Measurements from ENCODE around the gene CCR1. TPM values are rescaled to one million over a fixed set of nuclear protein-coding genes. Genes with fewer than 3 reads are reported as not detected.

Gene CCR1
- 1 to 10 TPM in 2 of 4 donors, under 1 TPM in 2; 0.26 to 2.2 (median 1.0) TPM for total RNA-seq

GRCh38 chr3:46208167-46208704 is at the start of gene CCR1:
TSS of gene CCR1 (minus strand) at chr3:46208313. CDS start at chr3:46204313, 4,000 bp downstream.
- no peaks in the 10 kb centered on the region for H3K36me3 ChIP-seq
- no peaks in the 10 kb centered on the region for H3K4me1 ChIP-seq
- no peaks in the 10 kb centered on the region for H3K27me3 ChIP-seq
- TF ChIP-seq CTCF (IDR thresholded peaks at IDR 0.05) (peak in 1 of 2 donors; percentile 25), POLR2AphosphoS5 (IDR thresholded peaks at IDR 0.05) (no peak)
- H3K27ac ChIP-seq = no peak within 1 kb of the TSS
- WGBS = 35% methylated on average over 3 of the region's 3 CpGs
- H3K4me3 ChIP-seq = peak within 1 kb of the TSS; percentile 25
- no peaks in the 10 kb centered on the region for H3K9me3 ChIP-seq
- no peak for DNase-seq (ENCODE audit: low spot score in 2 of 2)

GRCh38 chr3:46252980-46253379 is 44.9 kb upstream of the CCR1 start:
- TF ChIP-seq POLR2AphosphoS5 (IDR thresholded peaks at IDR 0.05) = no peak
- TF ChIP-seq EP300 (IDR thresholded peaks at IDR 0.05) = no peak
- TF ChIP-seq CTCF (IDR thresholded peaks at IDR 0.05) = no peak
- TF ChIP-seq POLR2A (IDR thresholded peaks at IDR 0.05) = no peak
- H3K27me3 ChIP-seq = no peaks in the 10 kb centered on the region
- H3K4me1 ChIP-seq = no peaks in the 10 kb centered on the region
- H3K4me3 ChIP-seq = no peak overlapping the region
- H3K9me3 ChIP-seq = no peaks in the 10 kb centered on the region
- DNase-seq (ENCODE audit: low spot score in 2 of 2) = no peak
- 80% methylated on average over 1 of the region's 1 CpG for WGBS
- H3K36me3 ChIP-seq = no peaks in the 10 kb centered on the region
- no peak overlapping the region for H3K27ac ChIP-seq

- no peak for DNase-seq (ENCODE audit: low spot score in 2 of 2)
- no peaks in the 10 kb centered on the region for H3K9me3 ChIP-seq
- H3K4me1 ChIP-seq = no peaks in the 10 kb centered on the region
- no peaks in the 10 kb centered on the region for H3K27me3 ChIP-seq
- no peaks in the 10 kb centered on the region for H3K36me3 ChIP-seq
- no peak for TF ChIP-seq CTCF (IDR thresholded peaks at IDR 0.05)
- TF ChIP-seq EP300 (IDR thresholded peaks at IDR 0.05) = no peak
- TF ChIP-seq POLR2A (IDR thresholded peaks at IDR 0.05) = no peak
- TF ChIP-seq POLR2AphosphoS5 (IDR thresholded peaks at IDR 0.05) = no peak
- no peak overlapping the region for H3K4me3 ChIP-seq
- no peak overlapping the region for H3K27ac ChIP-seq
- WGBS = 83% methylated on average over 3 of the region's 3 CpGs
These were observed 37.0 kb upstream of the CCR1 start for GRCh38 chr3:46245146-46245545.

- Histone ChIP-seq H3K4me3 (no peak overlapping the region), H3K36me3 (no peaks in the 10 kb centered on the region), H3K27ac (no peak overlapping the region), H3K27me3 (no peaks in the 10 kb centered on the region), H3K9me3 (no peaks in the 10 kb centered on the region), H3K4me1 (peaks cover 2% of the 10 kb centered on the region)
- TF ChIP-seq CTCF (IDR thresholded peaks at IDR 0.05) (no peak), POLR2A (IDR thresholded peaks at IDR 0.05) (no peak)
- 62% methylated on average over 2 of the region's 2 CpGs for WGBS
- DNase-seq (ENCODE audit: low spot score in 2 of 2) = no peak
These were observed 35.4 kb upstream of the CCR1 start for GRCh38 chr3:46243560-46243959.

GRCh38 chr3:46242120-46242519 is 34.0 kb upstream of the CCR1 start, which contains the start of gene CCR3:
TSS of gene CCR3 (plus strand) at chr3:46242460. CDS start at chr3:46265159, 22,699 bp downstream.
- H3K27me3 ChIP-seq = no peaks in the 10 kb centered on the region
- no peaks in the 10 kb centered on the region for H3K9me3 ChIP-seq
- no peak for DNase-seq (ENCODE audit: low spot score in 2 of 2)
- peaks cover 2% of the 10 kb centered on the region for H3K4me1 ChIP-seq
- 72% methylated on average over 4 of the region's 4 CpGs for WGBS
- no peak within 1 kb of the TSS for H3K27ac ChIP-seq
- H3K36me3 ChIP-seq = no peaks in the 10 kb centered on the region
- TF ChIP-seq CTCF (IDR thresholded peaks at IDR 0.05) (no peak), POLR2AphosphoS5 (IDR thresholded peaks at IDR 0.05) (no peak), EP300 (IDR thresholded peaks at IDR 0.05) (no peak), POLR2A (IDR thresholded peaks at IDR 0.05) (no peak)
- no peak within 1 kb of the TSS for H3K4me3 ChIP-seq

Data from suprapubic skin (tissue), 4 donors.